Hematopoietic multipotent progenitor cell treated with erythropoietin and hydrocortisone succinate and interleukin-3 and kit ligand, for 6 days (in vitro differentiated cells): ENCODE data around the gene PLCB4.

ENCODE experiments used
- DNase-seq: peaks from one replicate; pipeline ENCODE4 v3.0.0-alpha.2; 2015

The PLCB4 gene

DNA sequence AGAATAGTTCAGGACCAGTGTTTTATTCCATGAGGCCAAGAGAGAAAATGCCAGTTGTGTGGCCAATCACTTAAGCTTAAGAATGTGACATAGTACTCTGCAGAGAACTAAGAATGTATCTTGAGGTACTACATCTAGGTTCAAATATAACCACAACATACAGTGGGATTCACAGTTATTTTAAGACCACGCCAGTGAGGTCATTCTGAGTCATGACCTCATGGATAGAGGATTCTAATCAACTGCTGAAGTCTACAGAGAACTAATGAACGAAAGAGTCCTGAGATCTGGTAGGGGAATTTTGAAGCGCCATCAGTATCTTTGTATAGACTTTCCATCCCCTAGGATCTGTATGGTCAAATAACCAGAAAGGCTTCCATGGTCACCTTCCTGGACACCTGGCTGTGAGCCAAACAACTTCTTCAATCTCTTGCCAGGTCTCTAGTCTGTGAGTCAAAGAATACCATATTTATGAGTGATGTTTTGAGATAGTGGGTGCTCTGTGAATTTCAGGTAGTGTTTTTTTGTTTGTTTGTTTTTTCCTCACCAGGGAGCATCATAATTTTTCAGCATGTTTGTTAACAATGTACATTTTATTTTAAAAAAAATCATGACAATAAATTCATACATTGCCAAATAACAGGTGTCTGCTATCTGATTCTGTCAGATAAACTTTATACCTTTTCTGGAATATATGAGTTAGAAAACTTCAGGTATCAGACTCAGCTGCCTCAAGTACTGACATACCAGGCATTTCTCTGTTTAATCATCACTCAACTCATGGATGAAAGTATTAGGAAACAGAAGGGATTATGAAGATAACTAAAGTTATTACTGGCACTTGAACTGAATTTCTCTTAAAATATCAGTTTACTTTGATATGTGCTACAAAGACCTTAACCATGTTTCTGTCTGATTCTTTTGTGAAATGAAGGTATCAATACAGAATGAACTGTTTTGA lies 217.9 kb downstream of the PLCB4 start:
- DNase-seq = no peak

GRCh38 chr20:9287826-9288225 lies 218.9 kb downstream of the PLCB4 start:
- DNase-seq = no peak

GRCh38 chr20:9290331-9290730 lies 221.4 kb downstream of the PLCB4 start:
- DNase-seq = no peak

GRCh38 chr20:9293145-9293544 lies 224.3 kb downstream of the PLCB4 start:
- DNase-seq = no peak

DNA sequence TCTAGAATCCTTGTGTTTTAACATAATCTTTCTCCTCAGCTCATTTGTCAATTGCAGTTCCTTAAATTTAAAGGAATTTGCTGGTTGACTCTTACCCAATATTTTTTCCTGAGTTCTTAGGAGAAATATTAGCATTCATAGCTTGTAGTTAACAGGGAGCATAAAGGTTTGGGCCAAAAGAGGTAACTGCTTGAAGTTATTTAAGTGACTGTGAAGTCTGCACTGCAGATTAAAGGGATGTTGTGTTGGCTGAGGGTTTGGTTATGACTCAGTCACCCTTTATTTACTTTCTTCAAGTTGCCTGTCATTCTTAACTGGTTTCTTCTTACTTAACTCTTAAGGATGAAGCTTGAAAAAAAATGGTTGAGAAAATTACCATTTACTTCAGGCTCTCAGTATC lies 225.2 kb downstream of the PLCB4 start:
- DNase-seq = no peak

DNA sequence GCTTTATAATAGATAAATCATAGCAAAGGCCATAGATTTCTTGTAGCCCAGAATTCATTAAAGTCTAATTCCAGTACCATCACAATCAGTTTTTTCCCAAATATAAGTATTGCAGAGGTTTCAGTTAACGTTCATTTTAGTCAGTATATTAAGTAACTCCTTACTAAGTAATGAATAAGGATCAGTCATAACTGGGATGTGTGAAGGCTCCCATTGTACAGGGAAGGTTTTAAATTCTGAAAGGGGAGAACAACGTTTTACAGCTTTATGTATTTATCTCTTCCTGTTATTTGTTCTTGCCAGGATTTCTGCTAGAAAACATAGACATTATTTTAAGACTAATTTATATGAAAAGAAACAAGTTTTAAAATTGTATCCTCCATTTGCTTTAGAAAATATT lies 230.0 kb downstream of the PLCB4 start:
- no peak for DNase-seq

DNA sequence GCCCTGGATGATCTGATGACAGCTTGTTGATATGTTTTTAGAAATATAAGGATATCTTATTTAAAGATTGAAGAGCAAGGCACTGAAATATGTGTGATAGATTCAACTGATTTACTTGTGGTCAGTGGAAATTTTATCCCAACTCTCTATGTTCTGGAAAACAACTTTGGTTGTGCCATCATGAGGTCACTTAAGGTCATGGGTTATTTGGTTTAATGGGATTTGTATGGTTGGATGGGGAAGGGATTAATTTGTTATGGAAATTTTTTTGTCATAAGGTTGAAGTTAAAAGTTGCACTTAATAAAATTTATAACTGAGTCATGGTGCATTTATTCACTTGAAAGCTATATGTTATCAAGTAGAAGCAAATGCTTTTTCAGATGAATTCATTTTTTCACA lies 231.2 kb downstream of the PLCB4 start:
- DNase-seq = no peak

DNA sequence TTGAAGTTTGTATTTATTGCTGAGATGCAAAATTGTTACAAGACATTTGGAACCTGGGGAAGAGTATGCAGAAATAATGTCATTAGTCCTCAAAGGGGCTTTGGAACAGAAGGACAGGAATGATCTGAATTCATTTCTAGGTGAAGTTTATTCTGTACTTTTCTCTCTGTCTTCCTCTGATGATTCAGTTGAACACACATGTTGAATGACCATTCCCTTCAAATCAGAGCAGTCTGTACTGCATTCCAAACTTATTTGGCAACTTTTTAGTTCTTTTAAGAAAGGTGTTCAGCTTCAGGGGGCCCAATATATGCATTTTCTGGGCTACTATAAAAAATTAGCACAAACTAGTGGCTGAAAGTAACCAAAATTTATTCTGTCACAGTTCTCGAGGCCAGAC lies 231.6 kb downstream of the PLCB4 start:
- no peak for DNase-seq

- DNase-seq = no peak
Observed at GRCh38 chr20:9301129-9302090, 232.5 kb downstream of the PLCB4 start.

DNA sequence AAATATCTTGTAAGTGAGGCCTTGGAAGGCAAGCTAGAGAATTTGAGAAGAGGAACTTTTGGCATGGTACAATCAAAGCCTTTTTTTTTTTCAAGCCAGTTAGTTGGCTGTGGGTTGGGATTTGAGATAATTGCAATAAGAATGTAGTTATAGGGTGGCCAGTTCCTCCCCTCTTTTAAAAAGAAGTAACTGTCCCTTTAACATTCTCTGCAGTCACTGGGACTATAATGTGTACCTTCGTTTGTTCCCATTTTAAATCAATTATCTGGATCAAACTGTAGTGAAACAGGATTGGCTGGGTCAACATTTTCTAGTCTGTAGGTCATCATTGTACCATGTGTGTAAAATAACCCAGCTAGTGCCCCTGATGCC lies 233.2 kb downstream of the PLCB4 start:
- DNase-seq = no peak

GRCh38 chr20:9306521-9306920 lies 237.6 kb downstream of the PLCB4 start:
- DNase-seq = no peak

DNA sequence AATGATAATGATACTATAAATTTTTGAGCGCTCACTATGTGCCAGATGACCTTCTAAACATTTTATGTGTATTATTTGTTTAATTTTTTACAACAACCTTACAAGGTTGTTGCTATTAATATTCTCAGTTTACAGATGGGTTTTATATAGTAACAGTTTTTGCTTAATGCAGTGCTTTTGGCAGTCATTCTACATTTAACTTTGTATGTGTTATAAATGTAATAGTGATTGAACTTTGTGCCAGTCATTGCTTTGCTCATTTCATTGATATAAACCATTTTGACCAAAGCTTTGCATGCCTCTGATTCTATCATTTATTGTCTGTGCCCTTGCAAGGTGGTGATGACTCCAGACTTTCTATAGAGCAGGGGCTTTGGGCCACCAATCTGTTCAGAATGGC lies 239.2 kb downstream of the PLCB4 start:
- no peak for DNase-seq

GRCh38 chr20:9311132-9311531 lies 242.2 kb downstream of the PLCB4 start:
- no peak for DNase-seq

DNA sequence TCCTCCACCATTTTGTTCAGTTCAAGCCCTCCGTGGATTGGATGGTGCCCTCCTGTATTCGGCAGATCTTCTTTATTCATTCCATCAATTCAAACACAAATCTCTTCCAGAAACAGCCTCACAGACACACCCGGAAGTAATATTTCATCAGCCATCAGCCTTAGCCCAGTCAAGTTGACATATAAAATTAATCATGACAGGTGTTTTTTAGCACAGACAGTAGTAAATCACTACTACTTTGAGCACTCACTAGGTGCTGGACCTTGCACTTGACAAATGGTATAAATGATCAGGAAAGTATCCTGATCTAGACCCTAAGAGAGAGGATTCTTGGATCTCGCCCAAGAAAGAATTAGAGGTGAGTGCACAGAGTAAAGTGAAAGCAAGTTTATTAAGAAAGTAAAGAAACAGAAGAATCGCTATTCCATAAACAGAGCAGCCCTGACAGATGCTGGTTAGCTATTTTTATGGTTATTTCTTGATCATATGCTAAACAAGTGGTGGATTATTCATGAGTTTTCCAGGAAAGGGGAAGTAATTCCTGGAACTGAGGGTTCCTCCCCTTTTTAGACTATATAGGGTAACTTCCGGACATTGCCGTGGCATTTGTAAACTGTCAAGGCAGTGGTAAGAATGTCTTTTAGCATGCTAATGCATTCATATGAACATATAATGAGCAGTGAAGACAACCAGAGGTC lies 250.9 kb downstream of the PLCB4 start:
- DNase-seq = peak; percentile 34

DNA sequence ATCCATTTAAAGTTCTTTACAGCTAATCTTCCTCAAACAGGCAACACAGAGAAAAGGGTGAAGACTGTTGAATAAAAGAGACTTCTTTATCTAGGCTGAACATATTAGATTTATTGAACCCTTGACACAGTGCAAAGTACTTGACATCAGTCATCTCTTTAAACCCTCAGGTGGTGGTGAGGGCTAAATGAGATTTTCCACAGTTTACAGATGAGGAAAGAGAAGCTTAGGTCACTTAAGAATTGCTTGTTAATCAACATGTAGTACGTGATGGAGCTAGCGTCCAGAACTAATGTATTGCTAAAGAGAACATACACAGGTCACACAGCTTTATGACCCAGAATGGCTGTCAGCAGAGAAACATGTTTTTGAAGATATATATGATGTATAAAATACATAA lies 252.1 kb downstream of the PLCB4 start:
- peak; percentile 3 for DNase-seq

GRCh38 chr20:9322661-9323060 lies 253.8 kb downstream of the PLCB4 start:
- no peak for DNase-seq

GRCh38 chr20:9323622-9324021 lies 254.7 kb downstream of the PLCB4 start:
- DNase-seq = peak; percentile 27

GRCh38 chr20:9329355-9330101 lies 260.6 kb downstream of the PLCB4 start:
- no peak for DNase-seq

GRCh38 chr20:9330151-9330550 lies 261.3 kb downstream of the PLCB4 start:
- DNase-seq = no peak

- DNase-seq = no peak
Observed at GRCh38 chr20:9331707-9332435, 263.0 kb downstream of the PLCB4 start.

GRCh38 chr20:9332791-9333479 lies 264.0 kb downstream of the PLCB4 start:
- no peak for DNase-seq
